Measurements from ENCODE around the gene CYB5D1. TPM values are rescaled to one million over a fixed set of nuclear protein-coding genes. Genes with fewer than 3 reads are reported as not detected.

The CYB5D1 gene
- total RNA-seq, 4 donors from 2014 or later: 4.1 to 14.7 (median 9.0) TPM

DNA sequence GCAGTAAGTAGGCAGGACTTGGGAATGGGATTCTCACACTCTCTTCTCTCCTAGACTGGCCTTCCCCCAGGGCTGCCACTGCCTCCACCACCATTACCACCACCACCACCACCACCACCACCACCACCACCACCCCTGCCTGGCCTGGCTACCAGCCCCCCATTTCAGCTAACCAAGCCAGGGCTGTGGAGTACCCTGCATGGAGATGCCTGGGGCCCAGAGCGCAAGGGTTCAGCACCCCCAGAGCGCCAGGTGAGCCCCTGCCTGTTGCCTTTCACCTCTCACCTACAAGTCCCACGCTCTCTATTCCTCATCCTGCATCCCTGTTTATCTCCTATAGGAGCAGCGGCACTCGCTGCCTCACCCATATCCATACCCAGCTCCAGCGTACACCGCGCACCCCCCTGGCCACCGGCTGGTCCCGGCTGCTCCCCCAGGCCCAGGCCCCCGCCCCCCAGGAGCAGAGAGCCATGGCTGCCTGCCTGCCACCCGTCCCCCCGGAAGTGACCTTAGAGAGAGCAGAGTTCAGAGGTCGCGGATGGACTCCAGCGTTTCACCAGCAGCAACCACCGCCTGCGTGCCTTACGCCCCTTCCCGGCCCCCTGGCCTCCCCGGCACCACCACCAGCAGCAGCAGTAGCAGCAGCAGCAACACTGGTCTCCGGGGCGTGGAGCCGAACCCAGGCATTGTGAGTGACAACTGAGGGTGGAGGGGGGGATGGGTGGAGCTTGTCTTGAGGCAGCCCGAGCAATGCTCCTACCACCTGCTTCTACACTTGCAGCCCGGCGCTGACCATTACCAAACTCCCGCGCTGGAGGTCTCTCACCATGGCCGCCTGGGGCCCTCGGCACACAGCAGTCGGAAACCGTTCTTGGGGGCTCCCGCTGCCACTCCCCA, 10.8 kb upstream of the CYB5D1 start:
- no peak for TF ChIP-seq CTCF (IDR thresholded peaks at IDR 0.05 in 4 of 5, conservative IDR thresholded peaks at IDR 0.05 in 1 of 5)
- no peak for TF ChIP-seq POLR2A (IDR thresholded peaks at IDR 0.05)
- in situ Hi-C loops (cut with MboI; ENCODE audit: low sequenced_read_pairs in 4 of 4) (no loop called here), intact Hi-C loops (cut with DNase I; ENCODE audit: low total_unique reads) (loop anchor here (10.0 kb wide), 1 partner anchor 542 kb away; the partner anchor contains the start of gene EIF5A)
- H3K9me3 ChIP-seq: no peaks in the 10 kb centered on the region
- no peak for ATAC-seq
- H3K4me3 ChIP-seq: no peak overlapping the region
- no peak overlapping the region for H3K27ac ChIP-seq
- no peaks in the 10 kb centered on the region for H3K27me3 ChIP-seq
- DNase-seq: no peak
- peaks cover 11 to 14% of the 10 kb centered on the region in 2 donors for H3K4me1 ChIP-seq
- H3K36me3 ChIP-seq: peaks cover 0 to 56% of the 10 kb centered on the region in 2 donors

DNA sequence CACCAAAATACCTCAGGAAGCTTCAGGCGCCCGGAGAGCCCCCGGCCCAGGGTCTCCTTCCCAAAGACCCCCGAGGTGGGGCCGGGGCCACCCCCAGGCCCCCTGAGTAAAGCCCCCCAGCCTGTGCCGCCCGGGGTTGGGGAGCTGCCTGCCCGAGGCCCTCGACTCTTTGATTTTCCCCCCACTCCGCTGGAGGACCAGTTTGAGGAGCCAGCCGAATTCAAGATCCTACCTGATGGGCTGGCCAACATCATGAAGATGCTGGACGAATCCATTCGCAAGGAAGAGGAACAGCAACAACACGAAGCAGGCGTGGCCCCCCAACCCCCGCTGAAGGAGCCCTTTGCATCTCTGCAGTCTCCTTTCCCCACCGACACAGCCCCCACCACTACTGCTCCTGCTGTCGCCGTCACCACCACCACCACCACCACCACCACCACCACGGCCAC, 9.6 kb upstream of the CYB5D1 start:
- peaks cover 13 to 18% of the 10 kb centered on the region in 2 donors for H3K4me1 ChIP-seq
- in situ Hi-C loops (cut with MboI; ENCODE audit: low sequenced_read_pairs in 4 of 4): no loop called here
- no peak overlapping the region for H3K27ac ChIP-seq

DNA sequence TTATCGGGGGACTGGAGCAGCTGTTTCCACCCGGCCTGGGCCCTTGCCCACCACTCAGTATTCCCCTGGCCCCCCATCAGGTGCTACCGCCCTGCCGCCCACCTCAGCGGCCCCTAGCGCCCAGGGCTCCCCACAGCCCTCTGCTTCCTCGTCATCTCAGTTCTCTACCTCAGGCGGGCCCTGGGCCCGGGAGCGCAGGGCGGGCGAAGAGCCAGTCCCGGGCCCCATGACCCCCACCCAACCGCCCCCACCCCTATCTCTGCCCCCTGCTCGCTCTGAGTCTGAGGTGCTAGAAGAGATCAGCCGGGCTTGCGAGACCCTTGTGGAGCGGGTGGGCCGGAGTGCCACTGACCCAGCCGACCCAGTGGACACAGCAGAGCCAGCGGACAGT, 9.1 kb upstream of the CYB5D1 start:
- in situ Hi-C loops (cut with MboI; ENCODE audit: low sequenced_read_pairs in 4 of 4) (no loop called here), intact Hi-C loops (cut with DNase I; ENCODE audit: low total_unique reads) (loop anchor here (10.0 kb wide), 1 partner anchor 544 kb away; the partner anchor contains the start of gene EIF5A)
- Histone ChIP-seq H3K4me3 (no peak overlapping the region), H3K27ac (no peak overlapping the region), H3K9me3 (no peaks in the 10 kb centered on the region), H3K36me3 (peaks cover 0 to 67% of the 10 kb centered on the region in 2 donors), H3K27me3 (no peaks in the 10 kb centered on the region), H3K4me1 (peaks cover 13 to 18% of the 10 kb centered on the region in 2 donors)
- DNase-seq: no peak
- no peak for TF ChIP-seq POLR2A (IDR thresholded peaks at IDR 0.05)
- TF ChIP-seq CTCF (IDR thresholded peaks at IDR 0.05 in 4 of 5, conservative IDR thresholded peaks at IDR 0.05 in 1 of 5): no peak
- no peak for ATAC-seq

More for the DNA sequence above, 9.6 kb upstream of the CYB5D1 start:
- no peak for ATAC-seq
- DNase-seq: no peak
- peaks cover 0 to 67% of the 10 kb centered on the region in 2 donors for H3K36me3 ChIP-seq
- intact Hi-C loops (cut with DNase I; ENCODE audit: low total_unique reads): loop anchor here (10.0 kb wide), 1 partner anchor 543 kb away; the partner anchor contains the start of gene EIF5A
- no peaks in the 10 kb centered on the region for H3K9me3 ChIP-seq
- no peaks in the 10 kb centered on the region for H3K27me3 ChIP-seq
- no peak overlapping the region for H3K4me3 ChIP-seq
- TF ChIP-seq CTCF (IDR thresholded peaks at IDR 0.05 in 4 of 5, conservative IDR thresholded peaks at IDR 0.05 in 1 of 5) (no peak), POLR2A (IDR thresholded peaks at IDR 0.05) (no peak)

- no peaks in the 10 kb centered on the region for H3K9me3 ChIP-seq
- peaks cover 13 to 18% of the 10 kb centered on the region in 2 donors for H3K4me1 ChIP-seq
- no peak overlapping the region for H3K27ac ChIP-seq
- H3K4me3 ChIP-seq: no peak overlapping the region
- DNase-seq (no peak), ATAC-seq (no peak)
- TF ChIP-seq CTCF (IDR thresholded peaks at IDR 0.05 in 4 of 5, conservative IDR thresholded peaks at IDR 0.05 in 1 of 5) (no peak), POLR2A (IDR thresholded peaks at IDR 0.05) (no peak)
- peaks cover 0 to 67% of the 10 kb centered on the region in 2 donors for H3K36me3 ChIP-seq
- no peaks in the 10 kb centered on the region for H3K27me3 ChIP-seq
- intact Hi-C loops (cut with DNase I; ENCODE audit: low total_unique reads): loop anchor here (10.0 kb wide), 1 partner anchor 544 kb away; the partner anchor contains the start of gene EIF5A
- in situ Hi-C loops (cut with MboI; ENCODE audit: low sequenced_read_pairs in 4 of 4): no loop called here
Observed at GRCh38 chr17:7849130-7849750, 8.6 kb upstream of the CYB5D1 start.
